Stomach (tissue), 9 donors: Measurements from ENCODE around the gene PLPPR1. TPM values are rescaled to one million over a fixed set of nuclear protein-coding genes. Genes with fewer than 3 reads are reported as not detected.
A peak's percentile ranks its signal among the peaks of the same experiment; 100 is the strongest.

ENCODE experiments used
- DNase-seq, 2 donors: peaks; one replicate each; pipeline versions ENCODE4 v3.0.0 to v3.0.0-alpha.2; 2013 to 2019
- H3K27ac ChIP-seq, 5 donors: fragments of 200-600 bp in 4 of 5; sonication (generic) in 4 of 5; one replicate each; pipeline ENCODE4 v1.5.1; 2013 to 2019; ENCODE audit warnings: mild to moderate bottlenecking in 1 of 5, moderate library complexity in 1 of 5
- H3K27me3 ChIP-seq, 3 donors: fragments of 200-600 bp; sonication (generic); one replicate each; pipeline ENCODE4 v1.5.1; 2017 to 2019; ENCODE audit warnings: mixed run types in 1 of 3
- H3K36me3 ChIP-seq, 4 donors: fragments of 200-600 bp; sonication (generic); 1 replicate in 3 of 4; 2 replicates in 1 of 4; pipeline ENCODE4 v1.5.1; 2016 to 2019
- H3K4me1 ChIP-seq, 4 donors: fragments of 200-600 bp; sonication (generic); one replicate each; pipeline ENCODE4 v1.5.1; 2016 to 2019
- H3K4me3 ChIP-seq, 4 donors: fragments of 200-600 bp; sonication (generic) in 3 of 4; one replicate each; pipeline ENCODE4 v1.5.1; 2016 to 2019; ENCODE audit warnings: mild to moderate bottlenecking in 1 of 4
- H3K9me3 ChIP-seq, 4 donors: fragments of 200-600 bp; sonication (generic); one replicate each; pipeline ENCODE4 v1.5.1; 2016 to 2019
- CTCF ChIP-seq, 7 experiments: fragments of 450-650 bp in 4 of 7; fragments of 200-600 bp in 3 of 7; sonication (generic) in 3 of 7; IDR thresholded peaks; one replicate each; pipeline ENCODE4 v1.5.1; 2016 to 2019; ENCODE audit warnings: antibody characterized with exemption in 7 of 7, control low read depth in 2 of 7, mild to moderate bottlenecking in 1 of 7
- EP300 ChIP-seq: sonication (generic); formaldehyde crosslinking; IDR thresholded peaks from one replicate; pipeline ENCODE4 v1.6.1; 2017; ENCODE audit warnings: antibody characterized with exemption
- POLR2A ChIP-seq, 4 donors: fragments of 450-650 bp; IDR thresholded peaks; one replicate each; pipeline ENCODE4 v1.6.1; 2016; ENCODE audit warnings: antibody characterized with exemption in 4 of 4, control low read depth in 2 of 4, mild to moderate bottlenecking in 1 of 4, moderate library complexity in 1 of 4
- POLR2AphosphoS5 ChIP-seq, 3 donors: sonication (generic); formaldehyde crosslinking; IDR thresholded peaks; one replicate each; pipeline ENCODE4 v1.6.1; 2016; ENCODE audit warnings: antibody characterized with exemption in 3 of 3
- WGBS, 5 donors: extraction: QIAGEN DNeasy Blood & Tissue Kit in 3 of 5; methylation state at CpG; one replicate each; pipeline versions ENCODE4 v1.1.5 to v1.1.7; 2013 to 2018; 5-methylcytosine and 5-hydroxymethylcytosine counted together
- intact Hi-C: fragments of 100-400 bp; cut with DNase I; formaldehyde crosslinking; loops from one replicate; pipeline ENCODE4 v1.15.1; 2023; ENCODE audit warnings: low total_unique reads
- polyA plus RNA-seq, 3 donors: library from polyadenylated mRNA; stranded (reverse); fragments of 200-250 nt; gene quantifications; one replicate each; pipeline ENCODE4 v1.2.3, GENCODE V29; 2013
- total RNA-seq, 5 donors: library from RNA; depleted of rRNA; stranded (reverse); fragments of >200 nt; gene quantifications; one replicate each; pipeline versions ENCODE4 v1.1.0 to v1.2.3, GENCODE V29; 2014 to 2016
- donor health status: healthy with polysubstance abuse.
- donor health status: Bipolar disorder and iron deficiency.
- donor health status: healthy.

The PLPPR1 gene
- total and polyA plus RNA-seq, 8 donors: 0.13 to 1.7 TPM; not detected in 6

DNA sequence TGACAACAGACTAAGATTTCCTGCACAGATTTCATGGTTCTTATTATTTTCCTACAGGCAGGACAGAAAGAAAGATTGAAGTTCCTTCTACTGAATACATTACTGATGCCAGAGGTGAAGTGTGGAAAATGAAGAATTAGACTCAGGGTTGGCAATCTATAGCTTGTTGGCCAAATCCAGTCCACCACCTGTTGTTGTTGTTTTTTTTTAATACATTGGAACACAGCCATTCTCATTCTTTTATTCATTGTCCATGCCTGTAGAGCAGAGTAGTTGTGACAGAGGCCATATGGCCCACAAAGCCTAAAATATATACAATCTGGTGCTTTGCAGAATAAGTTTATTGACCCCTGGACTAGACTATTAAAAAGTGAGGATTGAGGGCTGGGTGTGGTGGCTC is 5.8 kb upstream of the PLPPR1 start:
- Histone ChIP-seq H3K27me3 (peaks cover 0 to 27% (median 0%) of the 10 kb centered on the region in 3 donors), H3K36me3 (no peaks in the 10 kb centered on the region), H3K27ac (no peak overlapping the region), H3K4me3 (no peak overlapping the region), H3K4me1 (peaks cover 0 to 13% (median 0%) of the 10 kb centered on the region in 4 donors), H3K9me3 (no peaks in the 10 kb centered on the region)
- intact Hi-C loops: no loop called here
- no peak for DNase-seq
- no peak for TF ChIP-seq EP300
- TF ChIP-seq CTCF (IDR thresholded peaks at IDR 0.05): no peak

- WGBS, 5 donors: 65 to 75% (median 69%) methylated on average over 2 of the region's 2 CpGs
- intact Hi-C loops: no loop called here
- H3K4me1 ChIP-seq: peaks cover 0 to 34% (median 16%) of the 10 kb centered on the region in 4 donors
- H3K27me3 ChIP-seq: peaks cover 0 to 57% (median 19%) of the 10 kb centered on the region in 3 donors
- H3K27ac ChIP-seq: no peak overlapping the region
- no peaks in the 10 kb centered on the region for H3K36me3 ChIP-seq
- DNase-seq: no peak
- H3K9me3 ChIP-seq: no peaks in the 10 kb centered on the region
- TF ChIP-seq POLR2AphosphoS5 (IDR thresholded peaks at IDR 0.05) (no peak), POLR2A (IDR thresholded peaks at IDR 0.05) (no peak)
- no peak overlapping the region for H3K4me3 ChIP-seq
These were observed 2.6 kb upstream of the PLPPR1 start for GRCh38 chr9:101025940-101026339.

- no peak overlapping the region for H3K4me3 ChIP-seq
- no peaks in the 10 kb centered on the region for H3K9me3 ChIP-seq
- TF ChIP-seq POLR2AphosphoS5 (IDR thresholded peaks at IDR 0.05) (no peak), POLR2A (IDR thresholded peaks at IDR 0.05) (no peak), CTCF (IDR thresholded peaks at IDR 0.05) (no peak), EP300 (no peak)
- peaks cover 0 to 57% (median 19%) of the 10 kb centered on the region in 3 donors for H3K27me3 ChIP-seq
- H3K27ac ChIP-seq: no peak overlapping the region
- 13 to 32% (median 21%) methylated on average over 4 of the region's 4 CpGs for WGBS, 5 donors
- intact Hi-C loops: no loop called here
- DNase-seq: peak in 1 of 2 donors; percentile 68
- no peaks in the 10 kb centered on the region for H3K36me3 ChIP-seq
- peaks cover 0 to 34% (median 16%) of the 10 kb centered on the region in 4 donors for H3K4me1 ChIP-seq
These were observed 1.7 kb upstream of the PLPPR1 start for GRCh38 chr9:101026824-101027223.

DNA sequence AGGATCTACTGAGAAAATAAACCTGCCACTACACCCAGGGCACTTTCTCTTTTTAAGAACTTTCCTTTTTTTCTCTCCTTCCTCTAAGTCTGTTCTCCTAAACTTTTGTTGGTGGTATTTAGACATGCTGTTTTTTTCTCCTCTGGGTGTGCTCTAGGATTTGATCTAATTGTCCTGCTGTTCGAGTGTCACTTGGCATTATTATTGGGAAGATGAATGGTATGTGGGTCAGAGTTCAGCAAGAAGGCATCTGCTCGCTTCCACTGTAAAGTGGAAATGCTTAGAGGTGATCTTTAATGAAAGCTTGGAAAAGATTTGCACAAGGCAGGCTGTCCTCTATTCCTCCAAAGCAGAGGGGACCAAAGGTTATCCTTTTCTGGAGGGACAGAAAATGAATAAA is 1.3 kb upstream of the PLPPR1 start:
- Histone ChIP-seq H3K27me3 (peaks cover 0 to 57% (median 19%) of the 10 kb centered on the region in 3 donors), H3K4me3 (no peak overlapping the region), H3K9me3 (no peaks in the 10 kb centered on the region), H3K27ac (no peak overlapping the region), H3K36me3 (no peaks in the 10 kb centered on the region), H3K4me1 (peaks cover 0 to 34% (median 16%) of the 10 kb centered on the region in 4 donors)
- no peak for DNase-seq
- intact Hi-C loops: no loop called here
- TF ChIP-seq CTCF (IDR thresholded peaks at IDR 0.05) (no peak), POLR2A (IDR thresholded peaks at IDR 0.05) (no peak), EP300 (no peak), POLR2AphosphoS5 (IDR thresholded peaks at IDR 0.05) (no peak)
- 23 to 41% (median 34%) methylated on average over 2 of the region's 2 CpGs for WGBS, 5 donors

- peak overlapping the region; percentile 36 to 63 (median 54) for H3K4me3 ChIP-seq
These were observed 688 bp upstream of the PLPPR1 start for GRCh38 chr9:101027733-101028345.

More at GRCh38 chr9:101027733-101028345, 688 bp upstream of the PLPPR1 start:
- WGBS, 5 donors: 7 to 21% (median 13%) methylated on average over 10 to 12 of the region's 12 CpGs
- Histone ChIP-seq H3K27ac (no peak overlapping the region), H3K4me1 (peaks cover 0 to 34% (median 16%) of the 10 kb centered on the region in 4 donors), H3K36me3 (no peaks in the 10 kb centered on the region), H3K9me3 (no peaks in the 10 kb centered on the region), H3K27me3 (peaks cover 0 to 53% (median 19%) of the 10 kb centered on the region in 3 donors)
- no peak for DNase-seq
- intact Hi-C loops: no loop called here
- no peak for TF ChIP-seq POLR2A (IDR thresholded peaks at IDR 0.05)
- no peak for TF ChIP-seq POLR2AphosphoS5 (IDR thresholded peaks at IDR 0.05)
- no peak for TF ChIP-seq EP300
- TF ChIP-seq CTCF (IDR thresholded peaks at IDR 0.05): no peak
